HEK293 (cell line): Measurements from ENCODE around the gene EZH2.

Experiments used
- CTCF ChIA-PET: fragments of 350-600 bp; formaldehyde crosslinking; extraction: SDS; loops from one replicate; lab custom pipeline; 2021; ENCODE audit warnings: antibody characterized with exemption; lab: Yijun Ruan, JAX
- POLR2A ChIA-PET: fragments of 300-600 bp; formaldehyde crosslinking; extraction: SDS; loops from one replicate; lab custom pipeline; 2020; ENCODE audit warnings: antibody characterized with exemption, inconsistent platforms; lab: Yijun Ruan, JAX
- H3K27ac ChIP-seq: fragments of 200-500 bp; sonication (Bioruptor generic); 2 replicates; pipeline ENCODE4 v1.5.1; 2014; ENCODE audit warnings: low read depth, low read length, control low read depth, inconsistent platforms; ENCODE audit errors: extremely low read depth
- H3K36me3 ChIP-seq, 2 experiments: fragments of 200-500 bp in 1 of 2; sonication (Bioruptor generic) in 1 of 2; 1 replicate in 1 of 2; 2 replicates in 1 of 2; pipeline ENCODE4 v1.5.1; 2014 to 2017; ENCODE audit warnings: inconsistent platforms in 2 of 2, low read length in 2 of 2; ENCODE audit not compliant: control insufficient read depth in 2 of 2, insufficient read depth in 1 of 2
- H3K4me1 ChIP-seq: fragments of 200-500 bp; sonication (Bioruptor generic); 2 replicates; pipeline ENCODE4 v1.5.1; 2014; ENCODE audit warnings: mild to moderate bottlenecking, low read length, inconsistent platforms; ENCODE audit not compliant: control insufficient read depth, insufficient read depth
- H3K4me3 ChIP-seq: 2 replicates; pipeline ENCODE4 v1.5.1; 2011; ENCODE audit warnings: low read depth, mild to moderate bottlenecking, control low read depth, low read length, moderate library complexity
- H3K9me3 ChIP-seq: fragments of 200-500 bp; sonication (Bioruptor generic); 2 replicates; pipeline ENCODE4 v1.5.1; 2014; ENCODE audit warnings: low read depth, low read length, inconsistent platforms; ENCODE audit not compliant: control insufficient read depth, insufficient read depth
- EGR2 ChIP-seq: fragments of 450-650 bp; formaldehyde crosslinking; IDR thresholded peaks from 2 replicates; pipeline ENCODE4 v1.5.1; 2016; ENCODE audit warnings: low read depth, missing biosample characterization, missing genetic modification characterization
- FEZF1 ChIP-seq: fragments of 450-650 bp; formaldehyde crosslinking; IDR thresholded peaks from 2 replicates; pipeline ENCODE4 v1.5.1; 2016; ENCODE audit warnings: missing biosample characterization, missing genetic modification characterization
- KLF8 ChIP-seq: fragments of 450-650 bp; formaldehyde crosslinking; IDR thresholded peaks from 2 replicates; pipeline ENCODE4 v1.5.1; 2016; ENCODE audit warnings: missing biosample characterization, missing genetic modification characterization
- PRDM2 ChIP-seq: fragments of 450-650 bp; formaldehyde crosslinking; IDR thresholded peaks from 2 replicates; pipeline ENCODE4 v1.5.1; 2016; ENCODE audit warnings: missing biosample characterization, missing genetic modification characterization, borderline replicate concordance
- RBAK ChIP-seq: fragments of 450-650 bp; formaldehyde crosslinking; IDR thresholded peaks from 2 replicates; pipeline ENCODE4 v1.5.1; 2016; ENCODE audit warnings: missing biosample characterization, missing genetic modification characterization
- ZBTB6 ChIP-seq: fragments of 450-650 bp; formaldehyde crosslinking; IDR thresholded peaks from 2 replicates; pipeline ENCODE4 v1.5.1; 2017; ENCODE audit warnings: missing biosample characterization, missing genetic modification characterization
- ZBTB8A ChIP-seq: fragments of 450-650 bp; formaldehyde crosslinking; IDR thresholded peaks from 2 replicates; pipeline ENCODE4 v1.5.1; 2016; ENCODE audit warnings: missing biosample characterization, missing genetic modification characterization
- ZFP3 ChIP-seq: fragments of 450-650 bp; formaldehyde crosslinking; IDR thresholded peaks from 2 replicates; pipeline ENCODE4 v1.5.1; 2016; ENCODE audit warnings: low read depth, missing biosample characterization, missing genetic modification characterization
- ZFP69B ChIP-seq: fragments of 450-650 bp; formaldehyde crosslinking; IDR thresholded peaks from 2 replicates; pipeline ENCODE4 v1.5.1; 2016; ENCODE audit warnings: missing biosample characterization, missing genetic modification characterization
- ZNF121 ChIP-seq: fragments of 450-650 bp; formaldehyde crosslinking; IDR thresholded peaks from 2 replicates; pipeline ENCODE4 v1.5.1; 2016; ENCODE audit warnings: missing biosample characterization, missing genetic modification characterization
- ZNF221 ChIP-seq: fragments of 450-650 bp; formaldehyde crosslinking; IDR thresholded peaks from 2 replicates; pipeline ENCODE4 v1.5.1; 2017; ENCODE audit warnings: missing biosample characterization, missing genetic modification characterization, borderline replicate concordance
- ZNF37A ChIP-seq: fragments of 450-650 bp; IDR thresholded peaks from 2 replicates; pipeline ENCODE4 v1.5.1; 2018; ENCODE audit warnings: missing biosample characterization, missing genetic modification characterization
- ZNF426 ChIP-seq: fragments of 450-650 bp; formaldehyde crosslinking; IDR thresholded peaks from 2 replicates; pipeline ENCODE4 v1.5.1; 2017; ENCODE audit warnings: missing biosample characterization, missing genetic modification characterization, mild to moderate bottlenecking, inconsistent platforms, moderate library complexity
- ZNF514 ChIP-seq: fragments of 450-650 bp; formaldehyde crosslinking; IDR thresholded peaks from 2 replicates; pipeline ENCODE4 v1.5.1; 2016; ENCODE audit warnings: missing biosample characterization, missing genetic modification characterization
- ZNF518A ChIP-seq: fragments of 450-650 bp; formaldehyde crosslinking; conservative IDR thresholded peaks from 2 replicates; pipeline ENCODE4 v1.5.1; 2016; ENCODE audit warnings: low read depth, missing biosample characterization, missing genetic modification characterization
- ZNF623 ChIP-seq: fragments of 450-650 bp; formaldehyde crosslinking; IDR thresholded peaks from 2 replicates; pipeline ENCODE4 v1.5.1; 2016; ENCODE audit warnings: missing biosample characterization, missing genetic modification characterization
- ZNF677 ChIP-seq: fragments of 450-650 bp; IDR thresholded peaks from 2 replicates; pipeline ENCODE4 v1.5.0; 2018; ENCODE audit warnings: missing biosample characterization, mild to moderate bottlenecking, missing genetic modification characterization, moderate library complexity
- ZNF707 ChIP-seq: fragments of 450-650 bp; formaldehyde crosslinking; IDR thresholded peaks from 2 replicates; pipeline ENCODE4 v1.5.1; 2016; ENCODE audit warnings: missing biosample characterization, missing genetic modification characterization
- ZXDB ChIP-seq: fragments of 450-650 bp; formaldehyde crosslinking; IDR thresholded peaks from 2 replicates; pipeline ENCODE4 v1.5.1; 2016; ENCODE audit warnings: missing biosample characterization, missing genetic modification characterization

Gene EZH2

DNA sequence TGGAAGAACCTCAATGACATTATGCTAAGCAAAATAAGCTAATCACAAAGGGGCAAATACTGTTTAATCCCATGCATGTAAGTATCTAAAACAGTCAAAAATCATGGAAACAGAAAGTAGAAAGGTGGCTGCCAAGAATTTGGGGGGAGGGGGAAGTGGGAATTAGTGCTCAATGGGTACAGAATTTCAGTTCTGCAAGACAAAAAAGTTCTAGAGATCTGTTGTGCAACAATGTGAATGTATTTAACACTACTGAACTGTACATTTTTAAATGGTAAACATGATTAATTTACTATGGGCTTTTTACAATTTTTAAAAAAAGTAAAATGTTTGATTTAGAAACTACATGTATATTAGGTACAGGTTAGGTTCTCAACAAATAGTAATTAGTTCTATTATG, 11.9 kb downstream of the EZH2 start:
- TF ChIP-seq EGR2 (tag by site-specific recombination) (no peak), PRDM2 (tag by site-specific recombination) (no peak), ZNF623 (no peak), ZNF221 (tag by site-specific recombination) (no peak), ZNF514 (tag by site-specific recombination) (no peak), FEZF1 (tag by site-specific recombination) (no peak), ZNF37A (tag by site-specific recombination) (no peak), ZXDB (tag by site-specific recombination) (no peak), ZNF707 (tag by site-specific recombination) (no peak), ZFP69B (tag by site-specific recombination) (no peak), ZBTB6 (tag by site-specific recombination) (no peak)
- H3K4me3 ChIP-seq: no peak overlapping the region
- CTCF ChIA-PET: interaction anchor here (0.6 to 3.2 kb wide), 3 partner anchors 11 to 221 kb away, joined by 3 to 10 read pairs (median 4); no protein-coding TSS in a partner anchor
- no peaks in the 10 kb centered on the region for H3K4me1 ChIP-seq
- no peaks in the 10 kb centered on the region for H3K36me3 ChIP-seq
- no peak overlapping the region for H3K27ac ChIP-seq
- POLR2A ChIA-PET: no interaction called here
- no peaks in the 10 kb centered on the region for H3K9me3 ChIP-seq

GRCh38 chr7:148871551-148871950, 12.5 kb downstream of the EZH2 start:
- H3K4me1 ChIP-seq: no peaks in the 10 kb centered on the region
- CTCF ChIA-PET: interaction anchor here (0.6 to 3.2 kb wide), 2 partner anchors 15 to 220 kb away, joined by 3 to 10 read pairs; no protein-coding TSS in a partner anchor
- POLR2A ChIA-PET: interaction anchor here (0.7 kb wide), 1 partner anchor 10 kb away, joined by 4 read pairs; no protein-coding TSS in a partner anchor

GRCh38 chr7:148871030-148871429, 13.1 kb downstream of the EZH2 start:
- CTCF ChIA-PET: interaction anchor here (3.2 kb wide), 1 partner anchor 15 kb away, joined by 10 read pairs; no protein-coding TSS in a partner anchor
- no peak for TF ChIP-seq KLF8 (tag by site-specific recombination)
- no peak for TF ChIP-seq ZFP69B (tag by site-specific recombination)
- TF ChIP-seq ZBTB8A: no peak
- no peak for TF ChIP-seq ZNF677 (tag by site-specific recombination)
- TF ChIP-seq ZFP3: no peak
- TF ChIP-seq ZNF426 (tag by site-specific recombination): no peak
- no peak for TF ChIP-seq ZNF518A (tag by site-specific recombination)
- H3K9me3 ChIP-seq: no peaks in the 10 kb centered on the region
- no peak overlapping the region for H3K27ac ChIP-seq
- H3K36me3 ChIP-seq: no peaks in the 10 kb centered on the region
- no peak overlapping the region for H3K4me3 ChIP-seq
- no peaks in the 10 kb centered on the region for H3K4me1 ChIP-seq
- POLR2A ChIA-PET: interaction anchor here (0.7 kb wide), 1 partner anchor 10 kb away, joined by 4 read pairs; no protein-coding TSS in a partner anchor

More at GRCh38 chr7:148871551-148871950, 12.5 kb downstream of the EZH2 start:
- H3K9me3 ChIP-seq: no peaks in the 10 kb centered on the region
- TF ChIP-seq RBAK (no peak), ZNF121 (tag by site-specific recombination) (peak; percentile 63; the same call in 1 of the 2 replicates)
- TF ChIP-seq, all 188 proteins: peak for 1
- Histone ChIP-seq H3K4me3 (no peak overlapping the region), H3K36me3 (no peaks in the 10 kb centered on the region), H3K27ac (no peak overlapping the region)
